ENCODE results near the gene HERPUD2. TPM values are rescaled to one million over a fixed set of nuclear protein-coding genes. Genes with fewer than 3 reads are reported as not detected.

Gene HERPUD2
- total and polyA plus RNA-seq, 12 donors: 7.1 to 21.3 (median 16.8) TPM

GRCh38 chr7:35599061-35599460 lies 95.9 kb downstream of the HERPUD2 start:
- WGBS, 2 donors: 48 to 80% methylated on average over 2 of the region's 2 CpGs
- intact Hi-C loops (cut with DNase I): no loop called here
- Histone ChIP-seq H3K4me3 (no peak overlapping the region), H3K36me3 (no peaks in the 10 kb centered on the region), H3K27me3 (no peaks in the 10 kb centered on the region), H3K4me1 (peaks cover 0 to 17% (median 11%) of the 10 kb centered on the region in 9 donors), H3K27ac (no peak overlapping the region), H3K9me3 (no peaks in the 10 kb centered on the region)
- ATAC-seq: no peak
- no peak for DNase-seq
- TF ChIP-seq CTCF (IDR thresholded peaks at IDR 0.05): no peak

GRCh38 chr7:35596061-35596460 lies 98.9 kb downstream of the HERPUD2 start:
- peaks cover 0 to 17% (median 11%) of the 10 kb centered on the region in 9 donors for H3K4me1 ChIP-seq
- ATAC-seq (peak; percentile 59 to 95 (median 82)), DNase-seq (peak in 1 of 2 donors; percentile 17)
- H3K4me3 ChIP-seq: no peak overlapping the region
- intact Hi-C loops (cut with DNase I): no loop called here
- H3K27me3 ChIP-seq: no peaks in the 10 kb centered on the region
- H3K9me3 ChIP-seq: no peaks in the 10 kb centered on the region
- TF ChIP-seq CTCF (IDR thresholded peaks at IDR 0.05): peak in 1 of 9 donors; percentile 6
- 34 to 67% methylated on average over 2 of the region's 2 CpGs for WGBS, 2 donors
- peak overlapping the region in 7 of 10 donors; percentile 10 to 57 (median 32) for H3K27ac ChIP-seq
- no peaks in the 10 kb centered on the region for H3K36me3 ChIP-seq

- Histone ChIP-seq H3K27ac (no peak overlapping the region), H3K4me1 (peaks cover 0 to 17% (median 11%) of the 10 kb centered on the region in 9 donors), H3K9me3 (no peaks in the 10 kb centered on the region), H3K27me3 (no peaks in the 10 kb centered on the region), H3K36me3 (no peaks in the 10 kb centered on the region), H3K4me3 (no peak overlapping the region)
- intact Hi-C loops (cut with DNase I): no loop called here
- ATAC-seq: no peak
- 74 to 79% methylated on average over 8 of the region's 8 CpGs for WGBS, 2 donors
- no peak for DNase-seq
- peak in 3 of 9 donors; percentile 12 to 21 (median 14) for TF ChIP-seq CTCF (IDR thresholded peaks at IDR 0.05)
These were observed 101.0 kb downstream of the HERPUD2 start for GRCh38 chr7:35593899-35594298.

GRCh38 chr7:35588647-35589046 lies 106.3 kb downstream of the HERPUD2 start:
- no peaks in the 10 kb centered on the region for H3K9me3 ChIP-seq
- no peak for ATAC-seq
- no peaks in the 10 kb centered on the region for H3K27me3 ChIP-seq
- no peak overlapping the region for H3K4me3 ChIP-seq
- no peak for DNase-seq
- intact Hi-C loops (cut with DNase I): no loop called here
- TF ChIP-seq CTCF (IDR thresholded peaks at IDR 0.05): no peak
- WGBS, 2 donors: 87 to 98% methylated on average over 4 of the region's 4 CpGs
- no peaks in the 10 kb centered on the region for H3K36me3 ChIP-seq
- no peaks in the 10 kb centered on the region for H3K4me1 ChIP-seq
- H3K27ac ChIP-seq: no peak overlapping the region
